OCI-LY3 (cell line): ENCODE results near the gene ERGIC2.

Source experiments
- H2AFZ ChIP-seq: fragments of 200-600, 300-600 bp; shearing (Covaris generic); 2 replicates; pipeline ENCODE4 v1.6.0; 2014; ENCODE audit warnings: antibody characterized with exemption, low read depth, low read length
- H3K27ac ChIP-seq: fragments of 200-600, 300-600 bp; sonication (generic); 2 replicates; pipeline ENCODE4 v1.5.1; 2014; ENCODE audit warnings: mild to moderate bottlenecking, low read length, moderate library complexity, mixed read lengths
- H3K27me3 ChIP-seq: fragments of 200-600, 300-600 bp; sonication (generic); 2 replicates; pipeline ENCODE4 v1.6.1; 2014; ENCODE audit warnings: low read depth, low read length, mixed read lengths
- H3K36me3 ChIP-seq: fragments of 200-600, 300-600 bp; sonication (generic); replicated peaks from 2 replicates; pipeline ENCODE3; 2014; ENCODE audit warnings: low read depth, low read length, mixed read lengths
- H3K4me1 ChIP-seq: fragments of 300-600, 200-600 bp; sonication (generic); 2 replicates; pipeline ENCODE4 v1.6.1; 2014; ENCODE audit warnings: low read length, mixed read lengths
- H3K4me2 ChIP-seq: fragments of 200-600, 300-600 bp; sonication (generic); 2 replicates; pipeline ENCODE4 v1.6.1; 2014; ENCODE audit warnings: low read length, mixed read lengths
- H3K4me3 ChIP-seq: fragments of 300-600, 200-600 bp; sonication (generic); 2 replicates; pipeline ENCODE4 v1.5.1; 2014; ENCODE audit warnings: antibody characterized with exemption, mild to moderate bottlenecking, low read length, moderate library complexity
- H3K79me2 ChIP-seq: fragments of 300-600, 200-600 bp; shearing (Covaris generic); 2 replicates; pipeline ENCODE4 v1.6.1; 2014; ENCODE audit warnings: mild to moderate bottlenecking, low read length, mixed read lengths
- H3K9ac ChIP-seq: fragments of 300-600, 200-600 bp; shearing (Covaris generic); 2 replicates; pipeline ENCODE4 v1.6.0; 2014; ENCODE audit warnings: mild to moderate bottlenecking, low read length, moderate library complexity
- H3K9me3 ChIP-seq: fragments of 200-600, 300-600 bp; shearing (Covaris generic); 2 replicates; pipeline ENCODE4 v1.6.1; 2014; ENCODE audit warnings: low read length, mixed read lengths; ENCODE audit not compliant: insufficient read depth
- H4K20me1 ChIP-seq: fragments of 200-600, 300-600 bp; sonication (generic); 2 replicates; pipeline ENCODE4 v1.6.1; 2016; ENCODE audit warnings: low read length, mixed read lengths; ENCODE audit not compliant: insufficient read depth
- EZH2phosphoT487 ChIP-seq: fragments of 200-600 bp; shearing (Covaris generic); IDR thresholded peaks from 2 replicates; pipeline ENCODE4 v1.6.1; 2018; ENCODE audit warnings: antibody characterized with exemption, mixed run types, low read depth
- TF ChIP-seq, protein P1 (sequence below): fragments of 200-600, 300-600 bp; sonication (generic); IDR thresholded peaks from 2 replicates; pipeline ENCODE4 v1.5.1; 2014; ENCODE audit warnings: antibody characterized with exemption, low read length, low read depth

ERGIC2 gene

GRCh38 chr12:29414368-29414767 lies 33.4 kb upstream of the ERGIC2 start:
- no peak overlapping the region for H3K4me3 ChIP-seq
- H3K36me3 ChIP-seq: no peaks in the 10 kb centered on the region
- H3K27ac ChIP-seq: no peak overlapping the region
- no peaks in the 10 kb centered on the region for H3K4me1 ChIP-seq
- no peaks in the 10 kb centered on the region for H4K20me1 ChIP-seq
- no peaks in the 10 kb centered on the region for H3K9me3 ChIP-seq
- H3K4me2 ChIP-seq: no peak overlapping the region
- H2AFZ ChIP-seq: no peak overlapping the region
- H3K27me3 ChIP-seq: peaks cover 19% of the 10 kb centered on the region
- TF ChIP-seq, protein P1, sequence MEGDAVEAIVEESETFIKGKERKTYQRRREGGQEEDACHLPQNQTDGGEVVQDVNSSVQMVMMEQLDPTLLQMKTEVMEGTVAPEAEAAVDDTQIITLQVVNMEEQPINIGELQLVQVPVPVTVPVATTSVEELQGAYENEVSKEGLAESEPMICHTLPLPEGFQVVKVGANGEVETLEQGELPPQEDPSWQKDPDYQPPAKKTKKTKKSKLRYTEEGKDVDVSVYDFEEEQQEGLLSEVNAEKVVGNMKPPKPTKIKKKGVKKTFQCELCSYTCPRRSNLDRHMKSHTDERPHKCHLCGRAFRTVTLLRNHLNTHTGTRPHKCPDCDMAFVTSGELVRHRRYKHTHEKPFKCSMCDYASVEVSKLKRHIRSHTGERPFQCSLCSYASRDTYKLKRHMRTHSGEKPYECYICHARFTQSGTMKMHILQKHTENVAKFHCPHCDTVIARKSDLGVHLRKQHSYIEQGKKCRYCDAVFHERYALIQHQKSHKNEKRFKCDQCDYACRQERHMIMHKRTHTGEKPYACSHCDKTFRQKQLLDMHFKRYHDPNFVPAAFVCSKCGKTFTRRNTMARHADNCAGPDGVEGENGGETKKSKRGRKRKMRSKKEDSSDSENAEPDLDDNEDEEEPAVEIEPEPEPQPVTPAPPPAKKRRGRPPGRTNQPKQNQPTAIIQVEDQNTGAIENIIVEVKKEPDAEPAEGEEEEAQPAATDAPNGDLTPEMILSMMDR: no peak
- TF ChIP-seq EZH2phosphoT487: no peak
- H3K79me2 ChIP-seq: no peaks in the 10 kb centered on the region
- H3K9ac ChIP-seq: no peak overlapping the region

DNA sequence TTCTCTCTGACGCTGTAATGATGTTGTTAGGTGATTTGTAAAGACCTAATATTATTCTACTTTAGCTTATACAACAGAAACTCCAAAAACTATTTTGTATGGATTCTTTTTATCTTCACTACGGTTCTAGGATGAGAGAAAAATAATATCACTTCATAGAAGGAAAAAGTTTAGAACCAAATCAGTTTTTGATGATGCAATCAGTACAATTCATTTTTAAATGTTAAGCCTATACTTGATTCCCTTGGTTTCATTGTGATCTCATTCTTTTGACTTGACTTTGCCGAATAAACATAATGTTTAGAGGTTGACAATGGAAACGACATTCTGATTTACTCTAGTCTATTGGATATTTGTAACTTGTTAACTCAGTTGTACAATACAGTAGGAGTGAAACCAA lies 24.6 kb upstream of the ERGIC2 start:
- H3K4me2 ChIP-seq: no peak overlapping the region
- no peak overlapping the region for H3K27ac ChIP-seq
- H3K4me3 ChIP-seq: no peak overlapping the region
- H3K4me1 ChIP-seq: no peaks in the 10 kb centered on the region
- H3K27me3 ChIP-seq: no peaks in the 10 kb centered on the region
- no peak for TF ChIP-seq EZH2phosphoT487
- TF ChIP-seq, protein P1: no peak
- H2AFZ ChIP-seq: no peak overlapping the region
- H3K79me2 ChIP-seq: no peaks in the 10 kb centered on the region
- no peaks in the 10 kb centered on the region for H3K36me3 ChIP-seq
- H4K20me1 ChIP-seq: no peaks in the 10 kb centered on the region
- no peak overlapping the region for H3K9ac ChIP-seq
- no peaks in the 10 kb centered on the region for H3K9me3 ChIP-seq

GRCh38 chr12:29403991-29404390 lies 23.0 kb upstream of the ERGIC2 start:
- no peak overlapping the region for H3K4me3 ChIP-seq
- H3K27ac ChIP-seq: no peak overlapping the region
- H4K20me1 ChIP-seq: no peaks in the 10 kb centered on the region
- no peaks in the 10 kb centered on the region for H3K4me1 ChIP-seq
- H3K4me2 ChIP-seq: no peak overlapping the region
- H3K27me3 ChIP-seq: 0 out of 2 replicates have a peak, but pooled peaks cover 1% of the 10 kb centered on the region
- H2AFZ ChIP-seq: no peak overlapping the region
- no peaks in the 10 kb centered on the region for H3K9me3 ChIP-seq
- no peaks in the 10 kb centered on the region for H3K79me2 ChIP-seq
- TF ChIP-seq, protein P1: no peak
- no peak for TF ChIP-seq EZH2phosphoT487
- no peak overlapping the region for H3K9ac ChIP-seq
- no peaks in the 10 kb centered on the region for H3K36me3 ChIP-seq

GRCh38 chr12:29402437-29402836 lies 21.5 kb upstream of the ERGIC2 start:
- no peak for TF ChIP-seq EZH2phosphoT487
- TF ChIP-seq, protein P1: no peak
- no peaks in the 10 kb centered on the region for H4K20me1 ChIP-seq
- H2AFZ ChIP-seq: no peak overlapping the region

More at GRCh38 chr12:29402437-29402836, 21.5 kb upstream of the ERGIC2 start:
- Histone ChIP-seq H3K79me2 (no peaks in the 10 kb centered on the region), H3K4me1 (no peaks in the 10 kb centered on the region), H3K4me3 (no peak overlapping the region), H3K27me3 (0 out of 2 replicates have a peak, but pooled peaks cover 3% of the 10 kb centered on the region), H3K9ac (no peak overlapping the region), H3K4me2 (no peak overlapping the region), H3K27ac (no peak overlapping the region), H3K36me3 (no peaks in the 10 kb centered on the region), H3K9me3 (no peaks in the 10 kb centered on the region)
